Measurements from ENCODE around the gene DSCAML1.

DSCAML1 gene

DNA sequence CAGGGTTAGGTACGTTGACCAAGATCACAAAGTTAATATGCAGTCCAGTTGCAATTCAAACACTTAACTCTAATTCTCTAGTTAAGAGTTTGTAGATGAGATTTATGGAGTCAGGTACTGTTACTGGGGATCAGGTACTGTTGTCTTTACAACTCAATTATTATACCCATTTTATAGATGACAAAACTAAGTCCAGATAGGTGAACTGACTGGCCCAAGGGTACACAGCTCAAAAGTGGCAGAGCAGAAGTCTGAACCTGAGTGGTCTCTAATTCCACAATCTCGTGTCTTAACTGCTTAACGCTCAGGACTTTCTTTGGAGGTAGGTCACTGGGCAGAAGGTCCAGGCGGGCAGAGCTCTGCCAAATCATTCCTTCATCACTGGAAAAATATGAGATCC, 77.5 kb downstream of the DSCAML1 start:
- no peak overlapping the region for H3K9ac ChIP-seq (ENCODE audit: low read depth, low read length)
- H3K9me3 ChIP-seq (ENCODE audit: control insufficient read depth, insufficient read depth, low read length): no peaks in the 10 kb centered on the region
- H3K4me1 ChIP-seq (ENCODE audit: control insufficient read depth, insufficient read depth, low read length): peaks cover 29% of the 10 kb centered on the region
- H3K36me3 ChIP-seq (ENCODE audit: control insufficient read depth, insufficient read depth, low read length): no peaks in the 10 kb centered on the region
- H3K4me3 ChIP-seq (ENCODE audit: low read depth, low read length): no peak overlapping the region
- peaks cover 6% of the 10 kb centered on the region for H3K27me3 ChIP-seq (ENCODE audit: control insufficient read depth, insufficient read depth, low read length)

DNA sequence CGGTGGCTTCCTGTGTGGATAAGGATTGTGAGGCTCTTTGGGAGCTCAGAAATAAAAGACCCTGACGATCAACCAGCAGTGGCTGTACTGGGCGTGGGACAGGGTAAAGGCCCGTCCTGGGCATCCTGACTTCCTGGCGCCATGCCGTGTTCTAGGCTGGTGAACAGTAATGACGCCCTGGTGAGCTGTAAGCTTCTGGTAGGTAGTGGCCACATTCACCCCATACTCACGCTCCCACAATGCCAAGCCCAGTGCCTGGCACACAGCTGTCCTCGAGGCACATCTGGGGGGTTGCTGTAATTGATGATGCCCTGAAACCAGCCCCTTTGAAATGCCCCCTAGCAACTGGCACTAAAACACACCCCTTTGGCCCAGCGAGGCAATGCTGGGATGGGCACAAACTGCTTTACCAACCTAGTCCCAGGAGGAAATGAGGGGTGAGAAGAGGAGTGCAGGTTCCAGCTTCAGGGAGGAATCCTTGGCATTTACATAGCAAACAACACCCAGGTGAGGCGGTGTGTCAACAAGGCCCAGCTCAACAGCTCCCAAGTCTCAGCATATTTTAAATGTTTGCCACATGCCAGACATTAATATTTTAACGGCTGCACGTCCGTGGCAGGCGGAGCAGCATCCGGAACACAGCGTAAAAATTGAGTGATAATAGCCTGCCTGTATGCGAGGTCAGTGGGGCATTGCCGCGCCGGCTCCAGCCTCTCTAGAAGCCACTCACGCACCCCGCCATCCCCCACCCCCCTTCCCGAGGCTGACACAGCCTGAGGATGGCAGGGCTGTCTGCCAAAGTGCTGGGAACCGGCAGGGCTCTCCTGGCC, 79.3 kb downstream of the DSCAML1 start:
- Histone ChIP-seq H3K9me3 (ENCODE audit: control insufficient read depth, insufficient read depth, low read length) (no peaks in the 10 kb centered on the region), H3K27me3 (ENCODE audit: control insufficient read depth, insufficient read depth, low read length) (peaks cover 2% of the 10 kb centered on the region), H3K4me3 (ENCODE audit: low read depth, low read length) (no peak overlapping the region), H3K9ac (ENCODE audit: low read depth, low read length) (no peak overlapping the region), H3K4me1 (ENCODE audit: control insufficient read depth, insufficient read depth, low read length) (peaks cover 21% of the 10 kb centered on the region), H3K36me3 (ENCODE audit: control insufficient read depth, insufficient read depth, low read length) (no peaks in the 10 kb centered on the region)

DNA sequence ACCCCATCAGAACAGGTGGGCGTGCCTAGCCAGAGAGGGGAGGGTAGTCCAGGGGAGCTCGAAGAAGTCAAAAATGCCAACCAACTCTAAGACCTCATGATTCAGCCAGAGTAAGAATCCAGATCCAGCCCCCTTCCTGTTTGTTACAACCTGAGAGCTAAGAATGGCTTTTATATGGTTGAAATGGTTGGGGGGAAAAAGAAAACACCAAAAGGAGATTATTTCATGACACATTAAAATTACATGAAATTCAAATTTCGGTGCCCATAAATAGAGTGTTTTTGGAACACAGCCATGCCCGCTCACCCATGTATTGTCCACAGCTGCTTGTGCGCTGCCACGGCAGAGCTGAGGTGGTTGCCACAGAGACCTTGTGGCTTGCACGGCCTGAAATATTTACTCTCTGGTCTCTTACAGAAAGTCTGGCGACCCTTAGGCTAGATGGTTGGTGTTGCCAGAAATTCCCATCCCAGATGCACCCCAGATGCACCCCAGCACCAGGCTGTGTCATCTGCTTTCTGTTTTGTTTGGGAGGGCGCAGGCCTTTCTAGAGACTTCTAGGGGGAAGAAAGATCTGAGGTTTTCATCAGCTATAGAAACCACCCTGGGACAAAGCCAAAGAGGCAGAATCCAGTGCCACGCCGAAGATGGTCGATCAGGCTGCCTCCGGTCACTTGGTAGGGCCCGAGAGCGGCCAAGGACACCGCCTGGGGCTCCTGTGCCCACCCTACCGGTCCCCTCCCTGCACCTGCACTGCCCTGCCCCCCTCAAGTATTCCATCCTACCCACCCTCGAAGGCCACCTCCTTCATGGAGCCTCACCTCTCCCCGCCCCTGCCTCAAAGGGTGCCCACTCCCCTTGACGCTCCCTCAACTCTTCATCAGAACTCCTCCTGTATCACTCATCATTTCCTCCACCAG, 80.2 kb downstream of the DSCAML1 start:
- Histone ChIP-seq H3K4me3 (ENCODE audit: low read depth, low read length) (no peak overlapping the region), H3K4me1 (ENCODE audit: control insufficient read depth, insufficient read depth, low read length) (peaks cover 17% of the 10 kb centered on the region), H3K9ac (ENCODE audit: low read depth, low read length) (no peak overlapping the region), H3K36me3 (ENCODE audit: control insufficient read depth, insufficient read depth, low read length) (no peaks in the 10 kb centered on the region), H3K9me3 (ENCODE audit: control insufficient read depth, insufficient read depth, low read length) (no peaks in the 10 kb centered on the region), H3K27me3 (ENCODE audit: control insufficient read depth, insufficient read depth, low read length) (no peaks in the 10 kb centered on the region)

DNA sequence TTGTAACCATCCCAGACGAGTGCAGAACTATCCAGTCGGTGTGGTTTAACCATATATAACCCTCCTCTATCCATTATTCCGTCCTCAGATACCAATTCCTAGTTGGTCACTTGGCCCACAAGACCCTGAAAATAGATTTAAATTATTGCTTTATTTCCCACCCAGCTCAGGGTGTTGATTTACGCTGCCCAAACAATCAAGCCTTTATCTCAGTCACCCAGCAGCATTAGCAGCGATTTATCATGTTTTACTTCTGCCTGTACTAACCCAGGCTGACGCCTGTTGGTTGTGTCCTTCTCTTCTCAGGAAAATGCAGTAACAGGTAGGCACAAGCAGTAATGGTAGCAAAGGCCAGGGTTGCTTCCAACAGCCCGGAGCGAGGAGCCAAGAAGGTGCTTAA, 81.2 kb downstream of the DSCAML1 start:
- Histone ChIP-seq H3K4me1 (ENCODE audit: control insufficient read depth, insufficient read depth, low read length) (peaks cover 17% of the 10 kb centered on the region), H3K27me3 (ENCODE audit: control insufficient read depth, insufficient read depth, low read length) (no peaks in the 10 kb centered on the region), H3K4me3 (ENCODE audit: low read depth, low read length) (no peak overlapping the region), H3K9me3 (ENCODE audit: control insufficient read depth, insufficient read depth, low read length) (no peaks in the 10 kb centered on the region), H3K9ac (ENCODE audit: low read depth, low read length) (no peak overlapping the region), H3K36me3 (ENCODE audit: control insufficient read depth, insufficient read depth, low read length) (no peaks in the 10 kb centered on the region)

DNA sequence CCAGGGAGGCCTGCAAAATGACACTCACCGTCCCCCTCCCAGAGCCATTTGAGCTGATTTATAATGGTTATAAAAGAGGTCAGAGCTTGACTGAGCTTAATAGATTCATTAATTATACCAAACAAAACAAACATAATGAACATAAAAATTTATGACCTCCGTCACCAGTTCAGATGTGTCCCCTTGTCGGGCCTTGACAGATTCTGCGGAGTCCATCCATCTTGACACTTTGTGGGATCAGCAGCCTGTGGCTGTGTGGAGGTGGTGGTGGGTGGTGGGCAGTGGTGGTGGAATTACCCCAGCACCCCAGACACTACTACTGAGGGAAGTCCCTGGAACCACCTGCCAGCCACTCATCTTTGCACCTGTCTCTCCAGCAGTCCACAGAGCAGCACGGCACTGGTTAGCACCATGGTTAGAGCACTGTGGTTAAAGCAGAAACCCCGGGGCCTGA, 83.5 kb downstream of the DSCAML1 start:
- Histone ChIP-seq H3K9ac (ENCODE audit: low read depth, low read length) (no peak overlapping the region), H3K4me1 (ENCODE audit: control insufficient read depth, insufficient read depth, low read length) (peaks cover 9% of the 10 kb centered on the region), H3K4me3 (ENCODE audit: low read depth, low read length) (no peak overlapping the region), H3K27me3 (ENCODE audit: control insufficient read depth, insufficient read depth, low read length) (no peaks in the 10 kb centered on the region), H3K9me3 (ENCODE audit: control insufficient read depth, insufficient read depth, low read length) (no peaks in the 10 kb centered on the region), H3K36me3 (ENCODE audit: control insufficient read depth, insufficient read depth, low read length) (no peaks in the 10 kb centered on the region)

DNA sequence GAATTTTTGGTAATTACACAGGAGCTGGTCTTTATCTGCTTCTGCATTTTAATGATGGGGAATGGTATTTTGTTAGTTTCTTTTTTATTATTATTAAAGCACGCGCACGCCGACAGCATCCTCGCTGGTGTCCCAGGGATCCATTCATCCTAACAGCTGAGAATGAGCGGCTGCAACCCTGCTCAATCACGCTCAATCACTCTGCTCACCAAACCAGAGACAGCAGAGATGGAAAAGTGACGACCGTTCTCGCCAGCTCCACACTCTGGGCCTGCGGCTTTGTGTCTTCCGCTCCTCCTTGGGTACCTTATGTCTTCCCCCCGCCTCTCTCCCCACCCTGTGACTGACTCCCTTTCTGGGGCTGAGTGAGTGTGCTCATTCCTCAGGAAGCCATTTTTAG, 84.5 kb downstream of the DSCAML1 start:
- H3K27me3 ChIP-seq (ENCODE audit: control insufficient read depth, insufficient read depth, low read length): no peaks in the 10 kb centered on the region

DNA sequence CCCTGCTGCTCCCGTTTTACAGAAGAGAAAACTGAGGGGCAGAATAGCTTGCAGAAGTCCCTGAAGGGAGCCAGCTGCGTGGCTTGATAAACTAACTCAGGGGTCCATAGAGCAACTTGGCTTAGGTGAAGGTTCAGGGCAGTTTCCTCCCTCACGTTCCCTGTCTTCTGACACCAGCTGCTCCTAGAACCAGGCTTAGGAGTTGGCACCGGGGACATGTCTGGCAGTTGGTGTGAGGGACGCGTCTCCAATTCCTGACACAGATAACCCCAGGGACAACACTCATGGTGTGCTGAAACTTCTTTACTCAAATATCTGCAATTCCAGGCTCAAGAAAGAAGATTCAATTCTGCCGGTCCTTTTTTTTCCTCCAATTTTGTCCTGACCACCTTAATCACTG, 85.7 kb downstream of the DSCAML1 start:
- Histone ChIP-seq H3K4me1 (ENCODE audit: control insufficient read depth, insufficient read depth, low read length) (peaks cover 4% of the 10 kb centered on the region), H3K9ac (ENCODE audit: low read depth, low read length) (no peak overlapping the region), H3K36me3 (ENCODE audit: control insufficient read depth, insufficient read depth, low read length) (no peaks in the 10 kb centered on the region), H3K4me3 (ENCODE audit: low read depth, low read length) (no peak overlapping the region), H3K27me3 (ENCODE audit: control insufficient read depth, insufficient read depth, low read length) (no peaks in the 10 kb centered on the region), H3K9me3 (ENCODE audit: control insufficient read depth, insufficient read depth, low read length) (no peaks in the 10 kb centered on the region)

More for the DNA sequence above, 84.5 kb downstream of the DSCAML1 start:
- no peak overlapping the region for H3K4me3 ChIP-seq (ENCODE audit: low read depth, low read length)
- H3K36me3 ChIP-seq (ENCODE audit: control insufficient read depth, insufficient read depth, low read length): no peaks in the 10 kb centered on the region
- no peak overlapping the region for H3K9ac ChIP-seq (ENCODE audit: low read depth, low read length)
- H3K9me3 ChIP-seq (ENCODE audit: control insufficient read depth, insufficient read depth, low read length): no peaks in the 10 kb centered on the region
- peaks cover 5% of the 10 kb centered on the region for H3K4me1 ChIP-seq (ENCODE audit: control insufficient read depth, insufficient read depth, low read length)

DNA sequence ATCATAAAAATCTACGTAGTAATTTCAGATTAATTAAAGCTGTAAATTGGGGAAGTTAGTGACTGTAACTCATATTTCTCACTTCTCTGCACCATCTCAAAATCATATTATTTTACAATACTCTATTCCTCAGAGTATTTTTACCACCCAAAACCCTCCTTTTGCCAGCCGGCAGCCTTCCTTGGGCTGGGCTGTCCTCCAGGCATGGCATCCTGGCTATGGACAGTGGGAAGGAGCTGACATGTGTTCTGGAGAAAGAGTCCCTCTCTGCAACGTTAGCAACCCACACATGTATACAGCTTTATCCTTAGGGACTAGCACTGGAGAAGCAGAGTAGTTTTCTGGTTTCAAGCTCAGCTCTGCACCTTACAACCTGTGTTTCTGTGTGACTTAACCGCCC, 86.8 kb downstream of the DSCAML1 start:
- H3K36me3 ChIP-seq (ENCODE audit: control insufficient read depth, insufficient read depth, low read length): no peaks in the 10 kb centered on the region
- peaks cover 4% of the 10 kb centered on the region for H3K4me1 ChIP-seq (ENCODE audit: control insufficient read depth, insufficient read depth, low read length)
- H3K27me3 ChIP-seq (ENCODE audit: control insufficient read depth, insufficient read depth, low read length): no peaks in the 10 kb centered on the region
- H3K9ac ChIP-seq (ENCODE audit: low read depth, low read length): no peak overlapping the region
- no peaks in the 10 kb centered on the region for H3K9me3 ChIP-seq (ENCODE audit: control insufficient read depth, insufficient read depth, low read length)
- no peak overlapping the region for H3K4me3 ChIP-seq (ENCODE audit: low read depth, low read length)

DNA sequence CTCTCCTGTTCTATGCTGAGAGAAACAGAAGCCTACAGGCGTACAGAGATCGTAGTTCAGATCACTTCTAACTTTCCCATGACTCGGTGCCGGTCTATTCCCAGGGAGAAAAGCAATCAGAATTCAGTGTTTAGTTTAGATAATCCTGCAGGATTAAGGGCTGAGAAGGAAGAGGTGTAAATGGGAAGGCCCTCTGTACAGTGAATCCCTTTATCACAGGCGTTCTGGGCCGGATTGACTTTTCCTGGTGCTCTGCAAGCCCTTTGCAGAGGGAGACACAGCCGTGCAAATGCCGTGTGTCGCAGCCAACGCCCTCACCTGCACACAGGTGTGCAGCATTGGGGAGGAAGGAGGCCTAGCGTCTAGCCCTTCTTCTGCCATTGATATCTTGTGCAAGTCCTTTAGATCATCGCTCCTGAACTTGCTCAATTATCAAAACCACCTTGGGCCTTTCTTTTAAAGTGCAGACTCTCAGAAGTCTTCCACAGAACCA, 90.6 kb downstream of the DSCAML1 start:
- Histone ChIP-seq H3K9me3 (ENCODE audit: control insufficient read depth, insufficient read depth, low read length) (no peaks in the 10 kb centered on the region), H3K4me3 (ENCODE audit: low read depth, low read length) (no peak overlapping the region), H3K27me3 (ENCODE audit: control insufficient read depth, insufficient read depth, low read length) (no peaks in the 10 kb centered on the region), H3K36me3 (ENCODE audit: control insufficient read depth, insufficient read depth, low read length) (no peaks in the 10 kb centered on the region), H3K9ac (ENCODE audit: low read depth, low read length) (no peak overlapping the region), H3K4me1 (ENCODE audit: control insufficient read depth, insufficient read depth, low read length) (peaks cover 2% of the 10 kb centered on the region)

DNA sequence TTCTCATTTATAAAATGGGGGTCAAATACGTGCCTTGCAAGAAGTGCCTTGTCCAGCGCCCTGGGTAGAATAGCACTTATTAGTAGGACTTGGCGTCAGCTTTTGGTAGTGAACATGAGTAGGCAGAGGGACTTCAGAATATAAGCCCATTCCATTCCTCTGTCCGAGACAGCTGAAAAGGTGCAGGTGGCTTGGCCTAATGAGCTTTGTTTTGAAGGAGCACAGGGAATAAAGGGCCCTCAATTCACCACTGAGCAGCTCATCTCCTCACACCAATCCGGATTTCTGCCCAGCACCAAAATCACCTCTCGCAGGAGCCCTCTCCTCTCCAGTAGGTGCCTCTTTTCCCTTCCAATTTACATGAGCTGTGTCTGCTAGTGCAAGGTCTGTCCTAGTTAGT, 91.2 kb downstream of the DSCAML1 start:
- no peaks in the 10 kb centered on the region for H3K9me3 ChIP-seq (ENCODE audit: control insufficient read depth, insufficient read depth, low read length)
- peaks cover 2% of the 10 kb centered on the region for H3K4me1 ChIP-seq (ENCODE audit: control insufficient read depth, insufficient read depth, low read length)
- no peak overlapping the region for H3K4me3 ChIP-seq (ENCODE audit: low read depth, low read length)
- no peaks in the 10 kb centered on the region for H3K36me3 ChIP-seq (ENCODE audit: control insufficient read depth, insufficient read depth, low read length)
- H3K27me3 ChIP-seq (ENCODE audit: control insufficient read depth, insufficient read depth, low read length): no peaks in the 10 kb centered on the region
- H3K9ac ChIP-seq (ENCODE audit: low read depth, low read length): no peak overlapping the region

DNA sequence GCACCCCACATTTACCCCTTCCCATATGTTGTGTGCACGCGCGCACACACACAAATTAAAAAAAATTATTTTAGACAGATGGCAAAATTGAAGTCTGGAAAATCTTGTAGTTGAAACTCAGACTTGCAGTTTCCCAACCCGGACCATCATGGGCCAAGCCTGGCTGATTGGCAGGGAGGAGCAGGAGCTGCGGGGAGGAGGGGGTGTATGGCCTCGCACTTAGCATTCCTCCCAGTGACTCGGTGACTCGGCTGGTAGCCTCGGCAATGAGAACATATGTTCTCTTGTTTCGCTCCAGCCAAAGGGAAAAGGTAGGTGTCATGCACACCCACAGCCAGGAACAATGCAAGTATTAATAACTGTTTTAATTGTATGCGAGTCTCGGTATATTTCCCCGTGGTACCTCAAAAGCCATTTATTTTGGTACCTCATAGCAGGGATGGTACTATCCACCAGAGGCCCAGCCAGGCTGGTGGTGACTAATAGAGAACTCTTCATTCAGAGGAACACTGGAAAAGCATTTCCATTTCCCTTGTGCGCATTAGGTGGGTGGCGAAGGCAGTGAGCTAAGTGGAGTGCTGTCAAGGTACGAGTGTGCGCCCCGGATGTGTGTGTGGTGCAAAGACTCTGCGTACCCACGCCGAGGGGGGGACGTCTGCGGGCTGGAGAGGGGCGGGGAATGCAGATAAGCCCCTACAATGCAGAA, 92.5 kb downstream of the DSCAML1 start:
- H3K36me3 ChIP-seq (ENCODE audit: control insufficient read depth, insufficient read depth, low read length): no peaks in the 10 kb centered on the region
- no peak overlapping the region for H3K9ac ChIP-seq (ENCODE audit: low read depth, low read length)
- no peaks in the 10 kb centered on the region for H3K9me3 ChIP-seq (ENCODE audit: control insufficient read depth, insufficient read depth, low read length)
- no peak overlapping the region for H3K4me3 ChIP-seq (ENCODE audit: low read depth, low read length)
- peaks cover 2% of the 10 kb centered on the region for H3K4me1 ChIP-seq (ENCODE audit: control insufficient read depth, insufficient read depth, low read length)
- H3K27me3 ChIP-seq (ENCODE audit: control insufficient read depth, insufficient read depth, low read length): no peaks in the 10 kb centered on the region

Data from iPS-15b (cell line).